GM19025 (cell line): Measurements from ENCODE around the gene FGF1.
"Not testable (repeated sequence)": the region's sequence is repeated elsewhere in the genome, so short reads cannot be mapped to it uniquely, and the experiment has no call there.

Experiments
- ATAC-seq: cut with Tn5 transposase; IDR thresholded peaks from one replicate; pipeline ENCODE4 v1.9.1; 2021; ENCODE audit warnings: mild to moderate bottlenecking, low read depth, moderate library complexity; ENCODE audit not compliant: unreplicated experiment

FGF1 gene

GRCh38 chr5:142648108-142648507 lies 37.8 kb downstream of the FGF1 start:
- not testable (repeated sequence) for ATAC-seq

- ATAC-seq: no peak
Measured at GRCh38 chr5:142645456-142645855, 40.4 kb downstream of the FGF1 start.

GRCh38 chr5:142644640-142645361 lies 41.1 kb downstream of the FGF1 start:
- ATAC-seq: no peak

GRCh38 chr5:142644127-142644526 lies 41.8 kb downstream of the FGF1 start:
- no peak for ATAC-seq

GRCh38 chr5:142643634-142644033 lies 42.3 kb downstream of the FGF1 start:
- ATAC-seq: no peak

GRCh38 chr5:142642427-142642826 lies 43.5 kb downstream of the FGF1 start:
- ATAC-seq: no peak

- ATAC-seq: no peak
Measured at GRCh38 chr5:142641711-142642110, 44.2 kb downstream of the FGF1 start.

- ATAC-seq: no peak
Measured at GRCh38 chr5:142640316-142641005, 45.4 kb downstream of the FGF1 start.

- ATAC-seq: no peak
Measured at GRCh38 chr5:142639455-142639854, 46.4 kb downstream of the FGF1 start.

- no peak for ATAC-seq
Measured at GRCh38 chr5:142637871-142638270, 48.0 kb downstream of the FGF1 start.

- ATAC-seq: no peak
Measured at GRCh38 chr5:142636698-142637324, 49.1 kb downstream of the FGF1 start.

- ATAC-seq: no peak
Measured at GRCh38 chr5:142636093-142636492, 49.8 kb downstream of the FGF1 start.

- no peak for ATAC-seq
Measured at GRCh38 chr5:142634216-142635011, 51.5 kb downstream of the FGF1 start.

- no peak for ATAC-seq
Measured at GRCh38 chr5:142630927-142631539, 54.9 kb downstream of the FGF1 start.

- no peak for ATAC-seq
Measured at GRCh38 chr5:142627383-142628217, 58.3 kb downstream of the FGF1 start.

- ATAC-seq: no peak
Measured at GRCh38 chr5:142626786-142627185, 59.1 kb downstream of the FGF1 start.

- ATAC-seq: no peak
Measured at GRCh38 chr5:142626099-142626498, 59.8 kb downstream of the FGF1 start.

GRCh38 chr5:142621227-142621626 lies 64.7 kb downstream of the FGF1 start:
- ATAC-seq: no peak

- no peak for ATAC-seq
Measured at GRCh38 chr5:142619815-142620214, 66.1 kb downstream of the FGF1 start.

- ATAC-seq: no peak
Measured at GRCh38 chr5:142618130-142618523, 67.8 kb downstream of the FGF1 start.
